ENCODE results near the gene STIL. TPM values are rescaled to one million over a fixed set of nuclear protein-coding genes. Genes with fewer than 3 reads are reported as not detected.

The STIL gene
- total RNA-seq, 1 donor from 2014 or later = 19.7 TPM

- Mint-ChIP-seq H3K27ac (no peak overlapping the region), H3K9me3 (no peaks in the 10 kb centered on the region), H3K27me3 (peaks cover 34% of the 10 kb centered on the region), H3K4me1 (ENCODE audit: unreplicated experiment) (peaks cover 8% of the 10 kb centered on the region), H3K36me3 (no peaks in the 10 kb centered on the region), H3K4me3 (no peak overlapping the region)
- no peak for TF ChIP-seq CTCF (conservative IDR thresholded peaks at IDR 0.05)
- DNase-seq (ENCODE audit: extremely low spot score, unreplicated experiment) = no peak
Observed at GRCh38 chr1:47213230-47213963, 100.5 kb downstream of the STIL start.

DNA sequence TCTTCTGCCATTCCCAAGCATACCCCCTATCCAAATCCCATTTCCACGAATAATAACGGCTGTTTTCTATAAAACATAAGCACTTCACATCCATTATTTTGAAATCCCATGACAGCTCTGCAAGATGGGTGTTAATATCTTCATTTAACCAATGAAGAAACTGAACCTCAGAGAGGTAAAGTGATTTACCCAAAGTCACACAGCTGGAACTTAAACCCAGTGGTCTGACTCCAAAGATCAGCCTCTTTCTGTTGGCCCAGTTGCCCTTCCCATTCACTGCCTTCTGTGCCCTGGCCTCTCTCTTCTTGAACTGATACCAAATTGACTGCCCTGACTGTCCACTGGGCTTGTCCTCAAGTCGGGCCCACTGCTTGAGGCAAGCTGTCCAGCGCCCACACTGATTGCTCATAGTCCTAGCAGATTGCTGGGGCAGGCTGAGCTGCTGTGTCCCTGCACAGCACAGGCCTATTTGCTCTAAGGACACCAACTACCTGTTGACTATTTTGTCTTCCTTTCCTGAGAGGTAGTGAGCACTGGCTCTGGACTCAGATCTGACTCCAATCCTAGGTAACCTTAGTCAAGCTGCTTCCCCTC lies 101.2 kb downstream of the STIL start:
- Mint-ChIP-seq H3K4me3 (no peak overlapping the region), H3K27me3 (peaks cover 40% of the 10 kb centered on the region), H3K36me3 (no peaks in the 10 kb centered on the region), H3K27ac (no peak overlapping the region), H3K4me1 (ENCODE audit: unreplicated experiment) (peaks cover 8% of the 10 kb centered on the region), H3K9me3 (no peaks in the 10 kb centered on the region)
- no peak for TF ChIP-seq CTCF (conservative IDR thresholded peaks at IDR 0.05)
- no peak for DNase-seq (ENCODE audit: extremely low spot score, unreplicated experiment)

GRCh38 chr1:47211796-47212269 lies 102.1 kb downstream of the STIL start:
- peaks cover 8% of the 10 kb centered on the region for H3K4me1 Mint-ChIP-seq (ENCODE audit: unreplicated experiment)
- DNase-seq (ENCODE audit: extremely low spot score, unreplicated experiment) = no peak
- H3K4me3 Mint-ChIP-seq = no peak overlapping the region
- H3K27ac Mint-ChIP-seq = no peak overlapping the region
- H3K27me3 Mint-ChIP-seq = peaks cover 47% of the 10 kb centered on the region
- H3K36me3 Mint-ChIP-seq = no peaks in the 10 kb centered on the region
- no peak for TF ChIP-seq CTCF (conservative IDR thresholded peaks at IDR 0.05)
- H3K9me3 Mint-ChIP-seq = no peaks in the 10 kb centered on the region

DNA sequence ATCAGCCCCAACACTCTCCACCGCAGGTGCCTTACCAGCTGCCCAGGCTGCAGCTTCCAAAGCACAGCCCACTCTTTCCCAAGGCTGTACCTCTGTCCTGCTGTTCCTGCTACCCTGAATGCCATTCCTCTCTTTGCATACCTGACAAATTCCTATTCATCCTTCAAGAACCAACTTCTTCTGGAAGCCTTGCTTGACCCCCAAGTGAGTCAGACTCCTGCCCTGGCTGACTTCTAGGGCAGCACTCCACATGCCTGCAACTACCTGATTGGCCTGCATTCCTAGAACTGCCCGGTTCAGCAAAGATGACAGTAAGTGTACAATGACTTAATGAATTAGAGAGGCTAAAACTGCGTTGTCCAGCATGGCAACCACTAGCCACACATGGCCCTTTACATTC lies 103.3 kb downstream of the STIL start:
- Mint-ChIP-seq H3K27ac (no peak overlapping the region), H3K9me3 (no peaks in the 10 kb centered on the region), H3K36me3 (no peaks in the 10 kb centered on the region), H3K4me1 (ENCODE audit: unreplicated experiment) (no peaks in the 10 kb centered on the region), H3K4me3 (no peak overlapping the region), H3K27me3 (peaks cover 54% of the 10 kb centered on the region)
- no peak for TF ChIP-seq CTCF (conservative IDR thresholded peaks at IDR 0.05)
- DNase-seq (ENCODE audit: extremely low spot score, unreplicated experiment) = no peak

DNA sequence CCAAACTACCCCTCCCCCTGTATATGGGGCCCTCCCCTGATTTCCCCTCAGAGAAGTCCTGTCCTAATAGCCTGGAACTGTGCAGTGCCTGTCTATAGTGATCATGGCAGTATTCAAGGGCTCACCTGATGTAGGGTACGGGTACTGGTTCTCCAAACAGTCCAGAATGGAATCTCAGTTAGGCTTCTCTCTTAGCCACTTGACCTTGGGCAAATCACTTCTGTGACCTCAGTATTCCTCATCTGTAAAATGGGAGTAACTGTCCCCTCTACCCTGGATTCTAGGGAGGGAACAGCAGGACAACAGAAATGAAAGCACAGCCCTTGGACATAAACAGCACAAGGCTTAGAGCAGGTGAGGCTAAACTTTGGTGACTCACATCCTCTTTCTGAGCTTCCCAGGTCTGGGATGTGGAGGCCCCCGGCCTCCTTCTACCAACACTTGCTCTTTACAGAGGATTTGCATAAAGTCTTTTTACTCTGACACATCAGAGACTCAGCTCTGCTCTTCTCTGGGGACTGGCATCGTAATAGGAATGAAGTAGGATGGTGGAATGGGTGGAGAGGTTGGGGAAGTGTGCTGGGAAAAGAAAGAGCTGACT lies 104.1 kb downstream of the STIL start:
- no peaks in the 10 kb centered on the region for H3K36me3 Mint-ChIP-seq
- no peak for DNase-seq (ENCODE audit: extremely low spot score, unreplicated experiment)
- no peak overlapping the region for H3K27ac Mint-ChIP-seq
- no peaks in the 10 kb centered on the region for H3K4me1 Mint-ChIP-seq (ENCODE audit: unreplicated experiment)
- peaks cover 59% of the 10 kb centered on the region for H3K27me3 Mint-ChIP-seq
- no peak overlapping the region for H3K4me3 Mint-ChIP-seq
- H3K9me3 Mint-ChIP-seq = no peaks in the 10 kb centered on the region
- no peak for TF ChIP-seq CTCF (conservative IDR thresholded peaks at IDR 0.05)

All from type B pancreatic cell (in vitro differentiated cells).